GM23338 (cell line): ENCODE measurements around the gene COX14.

ENCODE experiments used
- CREB1 ChIP-seq: fragments of 250-450 bp; sonication (Bioruptor Pico); IDR thresholded peaks from 2 replicates; pipeline ENCODE4 v1.5.0; 2020; ENCODE audit warnings: low read depth, mild to moderate bottlenecking, moderate library complexity
- CTCF ChIP-seq, 2 experiments: fragments of 200-600 bp in 1 of 2; sonication (generic) in 1 of 2; conservative IDR thresholded peaks; 2 replicates each; pipeline versions ENCODE4 v1.5.1 to v1.6.1; 2016 to 2017; ENCODE audit warnings: antibody characterized with exemption in 2 of 2, low read depth in 2 of 2, mild to moderate bottlenecking in 2 of 2, moderate library complexity in 1 of 2
- ETS1 ChIP-seq: IDR thresholded peaks from 2 replicates; pipeline ENCODE4 v1.6.1; 2016; ENCODE audit warnings: antibody characterized with exemption
- EZH2 ChIP-seq: fragments of 200-600 bp; sonication (generic); IDR thresholded peaks from one replicate; pipeline ENCODE4 v1.8.0; 2017; ENCODE audit warnings: antibody characterized with exemption, mild to moderate bottlenecking, low read depth; ENCODE audit not compliant: unreplicated experiment
- EZH2phosphoT487 ChIP-seq: fragments of 200-600 bp; sonication (generic); IDR thresholded peaks from one replicate; pipeline ENCODE4 v1.8.1; 2018; ENCODE audit warnings: antibody characterized with exemption; ENCODE audit not compliant: unreplicated experiment
- POLR2AphosphoS5 ChIP-seq: IDR thresholded peaks from 2 replicates; pipeline ENCODE4 v1.6.1; 2016; ENCODE audit warnings: antibody characterized with exemption, low read depth
- STAT1 ChIP-seq: IDR thresholded peaks from one replicate; pipeline ENCODE4 v1.6.1; 2016; ENCODE audit warnings: antibody characterized with exemption; ENCODE audit not compliant: unreplicated experiment
- TF ChIP-seq, protein P1 (sequence below): IDR thresholded peaks from one replicate; pipeline ENCODE4 v1.6.1; 2018; ENCODE audit warnings: antibody characterized with exemption; ENCODE audit not compliant: unreplicated experiment

DNA sequence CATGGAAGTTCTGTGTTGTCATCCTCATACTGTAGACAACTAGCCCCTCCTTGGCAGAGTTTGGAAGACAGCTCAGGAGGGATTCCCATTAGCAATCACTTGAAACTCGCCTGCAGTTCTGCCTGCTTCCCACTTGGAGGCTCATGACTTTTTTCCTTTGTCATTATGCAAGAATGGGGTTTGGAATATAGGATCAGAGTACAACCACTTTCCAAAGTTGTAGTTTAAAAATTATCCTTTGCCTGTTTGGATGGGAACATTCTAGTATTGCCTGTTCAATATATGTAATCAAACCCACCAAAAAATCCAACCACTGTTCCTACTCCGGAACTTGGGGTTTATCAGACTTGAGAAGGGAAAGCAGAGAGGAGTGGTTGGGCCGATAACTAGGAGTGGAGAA lies 10.4 kb upstream of the COX14 start:
- TF ChIP-seq CTCF (conservative IDR thresholded peaks at IDR 0.05; ENCODE audit: low read depth in 2 of 2) (peak; percentile 55 to 70), POLR2AphosphoS5 (no peak), EZH2 (no peak), ETS1 (no peak), EZH2phosphoT487 (no peak), CREB1 (CRISPR knock-in tag) (no peak), STAT1 (no peak)
- TF ChIP-seq, protein P1, sequence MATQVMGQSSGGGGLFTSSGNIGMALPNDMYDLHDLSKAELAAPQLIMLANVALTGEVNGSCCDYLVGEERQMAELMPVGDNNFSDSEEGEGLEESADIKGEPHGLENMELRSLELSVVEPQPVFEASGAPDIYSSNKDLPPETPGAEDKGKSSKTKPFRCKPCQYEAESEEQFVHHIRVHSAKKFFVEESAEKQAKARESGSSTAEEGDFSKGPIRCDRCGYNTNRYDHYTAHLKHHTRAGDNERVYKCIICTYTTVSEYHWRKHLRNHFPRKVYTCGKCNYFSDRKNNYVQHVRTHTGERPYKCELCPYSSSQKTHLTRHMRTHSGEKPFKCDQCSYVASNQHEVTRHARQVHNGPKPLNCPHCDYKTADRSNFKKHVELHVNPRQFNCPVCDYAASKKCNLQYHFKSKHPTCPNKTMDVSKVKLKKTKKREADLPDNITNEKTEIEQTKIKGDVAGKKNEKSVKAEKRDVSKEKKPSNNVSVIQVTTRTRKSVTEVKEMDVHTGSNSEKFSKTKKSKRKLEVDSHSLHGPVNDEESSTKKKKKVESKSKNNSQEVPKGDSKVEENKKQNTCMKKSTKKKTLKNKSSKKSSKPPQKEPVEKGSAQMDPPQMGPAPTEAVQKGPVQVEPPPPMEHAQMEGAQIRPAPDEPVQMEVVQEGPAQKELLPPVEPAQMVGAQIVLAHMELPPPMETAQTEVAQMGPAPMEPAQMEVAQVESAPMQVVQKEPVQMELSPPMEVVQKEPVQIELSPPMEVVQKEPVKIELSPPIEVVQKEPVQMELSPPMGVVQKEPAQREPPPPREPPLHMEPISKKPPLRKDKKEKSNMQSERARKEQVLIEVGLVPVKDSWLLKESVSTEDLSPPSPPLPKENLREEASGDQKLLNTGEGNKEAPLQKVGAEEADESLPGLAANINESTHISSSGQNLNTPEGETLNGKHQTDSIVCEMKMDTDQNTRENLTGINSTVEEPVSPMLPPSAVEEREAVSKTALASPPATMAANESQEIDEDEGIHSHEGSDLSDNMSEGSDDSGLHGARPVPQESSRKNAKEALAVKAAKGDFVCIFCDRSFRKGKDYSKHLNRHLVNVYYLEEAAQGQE: no peak
